ENCODE data around the gene RALGPS2.

DNA sequence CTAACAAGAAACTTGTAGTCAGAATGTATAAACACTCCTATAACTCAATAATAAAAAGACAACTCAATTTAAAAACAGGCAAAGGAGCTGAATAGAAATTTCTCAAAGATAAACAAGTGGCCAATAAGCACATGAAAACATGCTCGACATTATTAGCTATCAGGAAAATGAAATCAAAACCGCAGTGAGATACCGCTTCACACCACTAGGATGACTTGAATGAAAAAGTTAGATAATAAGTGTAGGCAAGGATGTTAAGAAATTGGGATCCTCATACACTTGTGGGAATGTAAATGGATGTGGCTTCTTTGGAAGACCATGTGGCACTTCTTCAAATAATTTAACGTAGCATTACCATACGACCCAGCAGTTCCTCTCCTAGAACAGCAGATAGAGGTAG is 8.9 kb downstream of the RALGPS2 start:
- TF ChIP-seq, protein P1, sequence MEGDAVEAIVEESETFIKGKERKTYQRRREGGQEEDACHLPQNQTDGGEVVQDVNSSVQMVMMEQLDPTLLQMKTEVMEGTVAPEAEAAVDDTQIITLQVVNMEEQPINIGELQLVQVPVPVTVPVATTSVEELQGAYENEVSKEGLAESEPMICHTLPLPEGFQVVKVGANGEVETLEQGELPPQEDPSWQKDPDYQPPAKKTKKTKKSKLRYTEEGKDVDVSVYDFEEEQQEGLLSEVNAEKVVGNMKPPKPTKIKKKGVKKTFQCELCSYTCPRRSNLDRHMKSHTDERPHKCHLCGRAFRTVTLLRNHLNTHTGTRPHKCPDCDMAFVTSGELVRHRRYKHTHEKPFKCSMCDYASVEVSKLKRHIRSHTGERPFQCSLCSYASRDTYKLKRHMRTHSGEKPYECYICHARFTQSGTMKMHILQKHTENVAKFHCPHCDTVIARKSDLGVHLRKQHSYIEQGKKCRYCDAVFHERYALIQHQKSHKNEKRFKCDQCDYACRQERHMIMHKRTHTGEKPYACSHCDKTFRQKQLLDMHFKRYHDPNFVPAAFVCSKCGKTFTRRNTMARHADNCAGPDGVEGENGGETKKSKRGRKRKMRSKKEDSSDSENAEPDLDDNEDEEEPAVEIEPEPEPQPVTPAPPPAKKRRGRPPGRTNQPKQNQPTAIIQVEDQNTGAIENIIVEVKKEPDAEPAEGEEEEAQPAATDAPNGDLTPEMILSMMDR (IDR thresholded peaks at IDR 0.05 in 2 of 3, conservative IDR thresholded peaks at IDR 0.05 in 1 of 3; ENCODE audit: insufficient read depth in 2 of 3, low read depth in 1 of 3, low read length in 3 of 3) = peak in 2 of 3 experiments; percentile 16 to 18; a peak in 1 of 6 replicates
- no peak for TF ChIP-seq ZNF780A (CRISPR knock-in tag; IDR thresholded peaks at IDR 0.05)
- no peak for TF ChIP-seq NBN (IDR thresholded peaks at IDR 0.05; ENCODE audit: low read depth)
- TF ChIP-seq ZNF175 (CRISPR knock-in tag; IDR thresholded peaks at IDR 0.05; ENCODE audit: low read depth) = no peak
